Peyer's patch (tissue), 4 donors: Measurements from ENCODE around the gene KLKB1.

Experiments
- CTCF ChIP-seq, 6 experiments: fragments of 450-650 bp in 4 of 6; fragments of 200-600 bp in 2 of 6; sonication (generic) in 1 of 6; IDR thresholded peaks; one replicate each; pipeline ENCODE4 v1.5.1; 2017 to 2019; ENCODE audit warnings: antibody characterized with exemption in 6 of 6, mild to moderate bottlenecking in 3 of 6, moderate library complexity in 1 of 6
- POLR2A ChIP-seq, 2 donors: fragments of 450-650 bp; IDR thresholded peaks; one replicate each; pipeline ENCODE4 v1.5.1; 2017; ENCODE audit warnings: antibody characterized with exemption in 2 of 2, mild to moderate bottlenecking in 2 of 2, moderate library complexity in 2 of 2

GRCh38 chr4:186304216-186304615 lies 76.9 kb downstream of the KLKB1 start:
- no peak for TF ChIP-seq CTCF (IDR thresholded peaks at IDR 0.05)
- no peak for TF ChIP-seq POLR2A (IDR thresholded peaks at IDR 0.05)
